ENCODE measurements around the gene TMEM212.

DNA sequence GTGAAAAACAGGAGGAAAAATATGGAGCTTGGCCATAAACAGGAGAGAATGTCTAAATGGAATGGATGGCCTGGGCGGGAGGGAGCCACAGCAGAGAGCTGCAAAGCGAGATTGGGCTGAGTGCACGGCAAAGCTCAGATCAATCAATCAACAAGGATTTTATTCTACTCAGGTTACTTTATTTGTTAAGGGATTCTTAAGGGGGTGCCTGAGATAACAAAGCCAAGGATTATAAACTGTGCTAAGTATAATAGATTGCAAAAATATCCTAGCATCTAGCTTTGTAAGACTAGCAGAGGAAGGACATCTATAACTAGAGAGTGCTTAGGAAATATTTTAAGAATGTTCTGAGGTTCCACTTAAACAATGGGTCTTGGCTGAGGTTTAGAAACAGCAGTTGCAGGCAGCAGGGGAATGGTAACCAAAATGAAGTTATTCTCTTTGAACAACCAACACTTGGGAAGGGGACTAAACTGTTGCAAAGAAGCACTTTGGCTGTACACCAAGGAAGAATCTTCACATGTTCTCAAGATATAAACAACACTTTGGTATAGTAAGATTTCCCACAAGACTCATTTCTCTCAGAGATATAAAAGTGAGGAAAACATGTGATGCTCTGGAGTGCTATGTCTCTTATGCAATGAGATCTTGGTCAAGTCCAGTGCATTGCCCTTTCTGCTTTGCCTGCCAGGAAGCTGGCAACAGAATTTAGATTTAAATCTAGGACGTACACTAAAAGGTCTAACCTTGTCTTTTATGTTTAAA is 35.5 kb downstream of the TMEM212 start:
- TF ChIP-seq POLR2AphosphoS5 (IDR thresholded peaks at IDR 0.05; ENCODE audit: borderline replicate concordance, low read depth, low read length) = no peak
- TF ChIP-seq EZH2 (IDR thresholded peaks at IDR 0.05) = no peak
- TF ChIP-seq FOXP2 (optimal IDR thresholded peaks at IDR 0.05; ENCODE audit: control extremely low read depth, extremely low read length, insufficient read depth) = no peak

All from SK-N-MC (cell line).